HCT116 (cell line): Measurements from ENCODE around the gene GET3. TPM values are rescaled to one million over a fixed set of nuclear protein-coding genes. Genes with fewer than 3 reads are reported as not detected.

ENCODE experiments used
- ATAC-seq: fragments of 200-7000 bp; cut with Tn5 transposase; 2 replicates; pipeline ENCODE4 v1.9.1; 2020; ENCODE audit warnings: mild to moderate bottlenecking, moderate library complexity
- BruUV-seq: library from RNA; stranded (reverse); fragments of 400-500 nt; replicated peaks from 2 replicates; lab custom pipeline; 2021; lab: Mats Ljungman, UMichigan
- CTCF ChIA-PET: fragments of 300-600 bp; sonication (Branson Sonifier 250); formaldehyde crosslinking; loops from one replicate; lab custom pipeline; 2021; ENCODE audit warnings: antibody characterized with exemption; lab: Charles Lee
- POLR2A ChIA-PET: fragments of 300-600, 350-600 bp; sonication (Branson Sonifier 250); formaldehyde crosslinking; loops from one replicate; lab custom pipeline; 2021; ENCODE audit warnings: antibody characterized with exemption; lab: Charles Lee
- RAD21 ChIA-PET, 2 experiments: fragments of 300-600 bp; sonication (Branson Sonifier 250); formaldehyde crosslinking; loops; one replicate each; lab custom pipeline; 2023; ENCODE audit warnings: low total read pairs in 2 of 2; ENCODE audit not compliant: uncharacterized antibody in 2 of 2, unreplicated experiment in 2 of 2, low non-redundant PET in 1 of 2; lab: Charles Lee
- DNase-seq: peaks from one replicate; pipeline ENCODE4 v3.0.0-alpha.2; 2010; ENCODE audit warnings: low read depth, low spot score
- H2AFZ ChIP-seq: fragments of 200-600 bp; shearing (Covaris generic), sonication (generic); 2 replicates; pipeline ENCODE4 v1.6.1; 2017; ENCODE audit warnings: low read depth, mixed run types, mixed read lengths, antibody characterized with exemption, low read length; ENCODE audit not compliant: poor library complexity, severe bottlenecking
- H3K27ac ChIP-seq: 2 replicates; pipeline ENCODE4 v1.5.1; 2012; ENCODE audit warnings: low read depth, low read length
- H3K27me3 ChIP-seq: fragments of 200-600 bp; sonication (generic); 2 replicates; pipeline ENCODE4 v1.6.1; 2016; ENCODE audit warnings: mixed run types, low read length, mixed read lengths; ENCODE audit not compliant: insufficient read depth
- H3K36me3 ChIP-seq, 2 experiments: fragments of 200-500 bp in 1 of 2; fragments of 200-600 bp in 1 of 2; sonication (Bioruptor generic) in 1 of 2; sonication (generic) in 1 of 2; 2 replicates each; pipeline versions ENCODE4 v1.5.1 to v1.6.1; 2014 to 2016; ENCODE audit warnings: low read length in 2 of 2, inconsistent platforms in 1 of 2, mixed read lengths in 1 of 2, mixed run types in 1 of 2; ENCODE audit not compliant: insufficient read depth in 2 of 2, control insufficient read depth in 1 of 2
- H3K4me1 ChIP-seq, 2 experiments: fragments of 200-600 bp in 1 of 2; sonication (generic) in 1 of 2; 2 replicates each; pipeline versions ENCODE4 v1.5.1 to v1.6.1; 2012 to 2017; ENCODE audit warnings: low read length in 2 of 2, inconsistent platforms in 1 of 2, mild to moderate bottlenecking in 1 of 2, mixed read lengths in 1 of 2, mixed run types in 1 of 2, moderate library complexity in 1 of 2; ENCODE audit not compliant: insufficient read depth in 2 of 2, control insufficient read depth in 1 of 2
- H3K4me2 ChIP-seq: fragments of 200-600 bp; sonication (generic); 2 replicates; pipeline ENCODE4 v1.6.1; 2017; ENCODE audit warnings: mixed run types, low read length, mixed read lengths
- H3K4me3 ChIP-seq, 2 experiments: fragments of 200-600 bp in 1 of 2; sonication (generic) in 1 of 2; replicated peaks in 1 of 2; 2 replicates each; pipeline ENCODE4 v1.5.1; 2011 to 2016; ENCODE audit warnings: low read length in 2 of 2, control low read depth in 1 of 2, low read depth in 1 of 2, mild to moderate bottlenecking in 1 of 2, mixed read lengths in 1 of 2, mixed run types in 1 of 2
- H3K79me2 ChIP-seq: fragments of 200-600 bp; sonication (generic); 2 replicates; pipeline ENCODE4 v1.6.1; 2017; ENCODE audit warnings: mild to moderate bottlenecking, mixed run types, low read length, moderate library complexity, mixed read lengths; ENCODE audit not compliant: insufficient read depth
- H3K9ac ChIP-seq: fragments of 200-600 bp; sonication (generic); 2 replicates; pipeline ENCODE4 v1.6.1; 2016; ENCODE audit warnings: low read length, mixed read lengths
- H3K9me2 ChIP-seq: fragments of 200-600 bp; sonication (generic), shearing (Covaris generic); 2 replicates; pipeline ENCODE4 v1.6.1; 2017; ENCODE audit warnings: mixed run types, mild to moderate bottlenecking, moderate library complexity; ENCODE audit not compliant: insufficient read depth
- H3K9me3 ChIP-seq, 2 experiments: fragments of 200-500 bp in 1 of 2; fragments of 200-600 bp in 1 of 2; sonication (Bioruptor generic) in 1 of 2; sonication (generic) in 1 of 2; 2 replicates each; pipeline ENCODE4 v1.6.1; 2014 to 2017; ENCODE audit warnings: low read length in 2 of 2, mixed read lengths in 2 of 2, inconsistent platforms in 1 of 2, low read depth in 1 of 2, mild to moderate bottlenecking in 1 of 2, mixed run types in 1 of 2, moderate library complexity in 1 of 2; ENCODE audit not compliant: control insufficient read depth in 1 of 2, insufficient read depth in 1 of 2
- H4K20me1 ChIP-seq: fragments of 200-600 bp; sonication (generic), shearing (Covaris generic); 2 replicates; pipeline ENCODE4 v1.6.1; 2017; ENCODE audit warnings: mixed run types, mild to moderate bottlenecking, moderate library complexity; ENCODE audit not compliant: insufficient read depth
- ATF3 ChIP-seq: IDR thresholded peaks from 2 replicates; pipeline ENCODE4 v1.6.1; 2012
- CEBPB ChIP-seq: IDR thresholded peaks from 2 replicates; pipeline ENCODE4 v1.6.1; 2012; ENCODE audit warnings: low read depth
- EGR1 ChIP-seq: IDR thresholded peaks from 2 replicates; pipeline ENCODE4 v1.6.1; 2012; ENCODE audit warnings: low read depth
- EZH2 ChIP-seq: fragments of 200-600 bp; sonication (generic); IDR thresholded peaks from 2 replicates; pipeline ENCODE4 v1.6.1; 2017; ENCODE audit warnings: antibody characterized with exemption, mixed run types
- EZH2phosphoT487 ChIP-seq: fragments of 200-600 bp; IDR thresholded peaks from 2 replicates; pipeline ENCODE4 v1.6.1; 2018; ENCODE audit warnings: antibody characterized with exemption, borderline replicate concordance
- FOSL1 ChIP-seq: IDR thresholded peaks from 2 replicates; pipeline ENCODE4 v1.6.1; 2012; ENCODE audit warnings: low read depth
- MAX ChIP-seq: IDR thresholded peaks from 2 replicates; pipeline ENCODE4 v1.6.1; 2012
- POLR2A ChIP-seq: IDR thresholded peaks from 2 replicates; pipeline ENCODE4 v1.7.0; 2011; ENCODE audit warnings: borderline replicate concordance; ENCODE audit not compliant: insufficient read depth, insufficient read length; ENCODE audit errors: extremely low read depth
- POLR2AphosphoS5 ChIP-seq: IDR thresholded peaks from 2 replicates; pipeline ENCODE4 v1.6.1; 2011; ENCODE audit warnings: mild to moderate bottlenecking, low read depth, low read length, moderate library complexity
- RAD21 ChIP-seq: IDR thresholded peaks from 2 replicates; pipeline ENCODE4 v1.6.1; 2012; ENCODE audit warnings: low read depth, mild to moderate bottlenecking
- SP1 ChIP-seq: IDR thresholded peaks from 2 replicates; pipeline ENCODE4 v1.6.1; 2012; ENCODE audit warnings: low read depth
- SRF ChIP-seq: IDR thresholded peaks from 2 replicates; pipeline ENCODE4 v1.6.1; 2012; ENCODE audit warnings: low read depth
- intact Hi-C: fragments of 100-400 bp; cut with micrococcal nuclease; formaldehyde crosslinking; loops from 2 replicates; pipeline ENCODE4 v1.10.0; 2022
- total RNA-seq: library from RNA; stranded (reverse); gene quantifications from one replicate; pipeline ENCODE4 v1.2.1, GENCODE V29; 2021; ENCODE audit not compliant: unreplicated experiment
- TF ChIP-seq, protein P1 (sequence below): IDR thresholded peaks from 2 replicates; pipeline ENCODE4 v1.6.1; 2011; ENCODE audit warnings: mild to moderate bottlenecking, low read length, moderate library complexity; ENCODE audit not compliant: insufficient replicate concordance; ENCODE audit errors: extremely low read depth
- TF ChIP-seq, protein P2 (sequence below): IDR thresholded peaks from 2 replicates; pipeline ENCODE4 v1.6.1; 2012; ENCODE audit warnings: low read depth

The GET3 gene
- total RNA-seq, 1 experiment from 2014 or later, result 77.6 TPM

GRCh38 chr19:12783849-12784393 is 46.6 kb downstream of the GET3 start:
- no peak overlapping the region for H2AFZ ChIP-seq
- H3K36me3 ChIP-seq, result no peaks in the 10 kb centered on the region
- peaks cover 78 to 90% of the 10 kb centered on the region in 2 experiments for H3K4me1 ChIP-seq
- TF ChIP-seq CEBPB, result no peak
- no peak for TF ChIP-seq EGR1
- RAD21 ChIA-PET, result interaction anchor here in 1 of 2 experiments (1.3 kb wide), 1 partner anchor 7 kb away, joined by 4 read pairs; the partner anchor contains the start of gene JUNB
- peak overlapping the region; percentile 11 to 58; a peak in 3 of 4 replicates for H3K4me3 ChIP-seq
- H3K27me3 ChIP-seq, result no peaks in the 10 kb centered on the region
- POLR2A ChIA-PET, result interaction anchor here (3.2 kb wide), 1 partner anchor 8 kb away, joined by 39 read pairs; the partner anchor contains the start of gene JUNB
- no peaks in the 10 kb centered on the region for H4K20me1 ChIP-seq
- ATAC-seq (no peak), DNase-seq (no peak)
- peak overlapping the region; percentile 89 for H3K27ac ChIP-seq
- no peaks in the 10 kb centered on the region for H3K9me2 ChIP-seq
- H3K9ac ChIP-seq, result peak overlapping the region; percentile 69
- CTCF ChIA-PET, result no interaction called here
- BruUV-seq, result no TSS peak
- no peaks in the 10 kb centered on the region for H3K9me3 ChIP-seq
- H3K79me2 ChIP-seq, result no peaks in the 10 kb centered on the region
- H3K4me2 ChIP-seq, result peak overlapping the region; percentile 98
- intact Hi-C loops, result no loop called here

- DNase-seq, result no peak
- peak overlapping the region; percentile 69 for H3K9ac ChIP-seq
- no peak for ATAC-seq
Observed at GRCh38 chr19:12784394-12784870, 47.1 kb downstream of the GET3 start.

More at GRCh38 chr19:12784394-12784870, 47.1 kb downstream of the GET3 start:
- Histone ChIP-seq H3K4me3 (no peak overlapping the region), H4K20me1 (no peaks in the 10 kb centered on the region), H3K4me2 (peak overlapping the region; percentile 98), H3K27me3 (no peaks in the 10 kb centered on the region), H3K9me2 (no peaks in the 10 kb centered on the region), H3K36me3 (no peaks in the 10 kb centered on the region), H3K9me3 (no peaks in the 10 kb centered on the region), H3K4me1 (peaks cover 78 to 90% of the 10 kb centered on the region in 2 experiments), H2AFZ (no peak overlapping the region), H3K79me2 (no peaks in the 10 kb centered on the region), H3K27ac (peak overlapping the region; percentile 89)
- RAD21 ChIA-PET, result no interaction called here
- CTCF ChIA-PET, result no interaction called here
- intact Hi-C loops, result no loop called here
- no TSS peak for BruUV-seq
- POLR2A ChIA-PET, result no interaction called here
- TF ChIP-seq, protein P1, sequence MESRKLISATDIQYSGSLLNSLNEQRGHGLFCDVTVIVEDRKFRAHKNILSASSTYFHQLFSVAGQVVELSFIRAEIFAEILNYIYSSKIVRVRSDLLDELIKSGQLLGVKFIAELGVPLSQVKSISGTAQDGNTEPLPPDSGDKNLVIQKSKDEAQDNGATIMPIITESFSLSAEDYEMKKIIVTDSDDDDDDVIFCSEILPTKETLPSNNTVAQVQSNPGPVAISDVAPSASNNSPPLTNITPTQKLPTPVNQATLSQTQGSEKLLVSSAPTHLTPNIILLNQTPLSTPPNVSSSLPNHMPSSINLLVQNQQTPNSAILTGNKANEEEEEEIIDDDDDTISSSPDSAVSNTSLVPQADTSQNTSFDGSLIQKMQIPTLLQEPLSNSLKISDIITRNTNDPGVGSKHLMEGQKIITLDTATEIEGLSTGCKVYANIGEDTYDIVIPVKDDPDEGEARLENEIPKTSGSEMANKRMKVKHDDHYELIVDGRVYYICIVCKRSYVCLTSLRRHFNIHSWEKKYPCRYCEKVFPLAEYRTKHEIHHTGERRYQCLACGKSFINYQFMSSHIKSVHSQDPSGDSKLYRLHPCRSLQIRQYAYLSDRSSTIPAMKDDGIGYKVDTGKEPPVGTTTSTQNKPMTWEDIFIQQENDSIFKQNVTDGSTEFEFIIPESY, result no peak
- TF ChIP-seq POLR2A, result no peak
- no peak for TF ChIP-seq SP1
- TF ChIP-seq EZH2, result no peak
- no peak for TF ChIP-seq EZH2phosphoT487
- no peak for TF ChIP-seq RAD21
- no peak for TF ChIP-seq CEBPB
- no peak for TF ChIP-seq ATF3
- no peak for TF ChIP-seq POLR2AphosphoS5
- TF ChIP-seq, protein P2, sequence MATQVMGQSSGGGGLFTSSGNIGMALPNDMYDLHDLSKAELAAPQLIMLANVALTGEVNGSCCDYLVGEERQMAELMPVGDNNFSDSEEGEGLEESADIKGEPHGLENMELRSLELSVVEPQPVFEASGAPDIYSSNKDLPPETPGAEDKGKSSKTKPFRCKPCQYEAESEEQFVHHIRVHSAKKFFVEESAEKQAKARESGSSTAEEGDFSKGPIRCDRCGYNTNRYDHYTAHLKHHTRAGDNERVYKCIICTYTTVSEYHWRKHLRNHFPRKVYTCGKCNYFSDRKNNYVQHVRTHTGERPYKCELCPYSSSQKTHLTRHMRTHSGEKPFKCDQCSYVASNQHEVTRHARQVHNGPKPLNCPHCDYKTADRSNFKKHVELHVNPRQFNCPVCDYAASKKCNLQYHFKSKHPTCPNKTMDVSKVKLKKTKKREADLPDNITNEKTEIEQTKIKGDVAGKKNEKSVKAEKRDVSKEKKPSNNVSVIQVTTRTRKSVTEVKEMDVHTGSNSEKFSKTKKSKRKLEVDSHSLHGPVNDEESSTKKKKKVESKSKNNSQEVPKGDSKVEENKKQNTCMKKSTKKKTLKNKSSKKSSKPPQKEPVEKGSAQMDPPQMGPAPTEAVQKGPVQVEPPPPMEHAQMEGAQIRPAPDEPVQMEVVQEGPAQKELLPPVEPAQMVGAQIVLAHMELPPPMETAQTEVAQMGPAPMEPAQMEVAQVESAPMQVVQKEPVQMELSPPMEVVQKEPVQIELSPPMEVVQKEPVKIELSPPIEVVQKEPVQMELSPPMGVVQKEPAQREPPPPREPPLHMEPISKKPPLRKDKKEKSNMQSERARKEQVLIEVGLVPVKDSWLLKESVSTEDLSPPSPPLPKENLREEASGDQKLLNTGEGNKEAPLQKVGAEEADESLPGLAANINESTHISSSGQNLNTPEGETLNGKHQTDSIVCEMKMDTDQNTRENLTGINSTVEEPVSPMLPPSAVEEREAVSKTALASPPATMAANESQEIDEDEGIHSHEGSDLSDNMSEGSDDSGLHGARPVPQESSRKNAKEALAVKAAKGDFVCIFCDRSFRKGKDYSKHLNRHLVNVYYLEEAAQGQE, result no peak
- no peak for TF ChIP-seq FOSL1
- no peak for TF ChIP-seq SRF
- no peak for TF ChIP-seq MAX
